Lung (tissue), 12 donors: ENCODE results near the gene IFNL2. TPM values are rescaled to one million over a fixed set of nuclear protein-coding genes. Genes with fewer than 3 reads are reported as not detected.
A peak's percentile ranks its signal among the peaks of the same experiment; 100 is the strongest.

Experiments used
- ATAC-seq: fragments of 200-7000 bp; cut with Tn5 transposase; one replicate; pipeline ENCODE4 v1.9.1; 2020; ENCODE audit warnings: moderate number of reproducible peaks; ENCODE audit not compliant: insufficient read depth, low FRiP score
- DNase-seq, 3 donors: peaks; one replicate each; pipeline ENCODE4 v3.0.0-alpha.2; 2013 to 2017
- H3K27ac ChIP-seq, 2 donors: one replicate each; pipeline ENCODE4 v1.5.1; 2013; ENCODE audit warnings: mild to moderate bottlenecking in 2 of 2, moderate library complexity in 2 of 2, control low read depth in 1 of 2, inconsistent platforms in 1 of 2, low read depth in 1 of 2, low read length in 1 of 2
- H3K27me3 ChIP-seq, 3 donors: one replicate each; pipeline ENCODE4 v1.5.1; 2013; ENCODE audit warnings: low read length in 2 of 3; ENCODE audit not compliant: control insufficient read depth in 3 of 3, insufficient read depth in 3 of 3
- H3K36me3 ChIP-seq, 4 donors: one replicate each; pipeline ENCODE4 v1.5.1; 2013; ENCODE audit warnings: low read length in 4 of 4, mild to moderate bottlenecking in 1 of 4, moderate library complexity in 1 of 4; ENCODE audit not compliant: control insufficient read depth in 4 of 4, insufficient read depth in 4 of 4
- H3K4me1 ChIP-seq, 5 donors: one replicate each; pipeline ENCODE4 v1.5.1; 2013; ENCODE audit warnings: low read length in 5 of 5, mild to moderate bottlenecking in 2 of 5, moderate library complexity in 1 of 5; ENCODE audit not compliant: control insufficient read depth in 5 of 5, insufficient read depth in 5 of 5
- H3K4me3 ChIP-seq: one replicate; pipeline ENCODE4 v1.5.1; 2013; ENCODE audit warnings: mild to moderate bottlenecking, control low read depth, moderate library complexity
- H3K9ac ChIP-seq, 2 donors: one replicate each; pipeline ENCODE4 v1.5.1; 2013; ENCODE audit warnings: low read length in 2 of 2, control low read depth in 1 of 2; ENCODE audit not compliant: insufficient read depth in 1 of 2
- H3K9me3 ChIP-seq, 4 donors: one replicate each; pipeline ENCODE4 v1.5.1; 2013; ENCODE audit warnings: low read length in 3 of 4, mild to moderate bottlenecking in 1 of 4, moderate library complexity in 1 of 4; ENCODE audit not compliant: control insufficient read depth in 4 of 4, insufficient read depth in 3 of 4
- CTCF ChIP-seq: IDR thresholded peaks from 2 replicates; pipeline ENCODE4 v1.5.1; 2012; ENCODE audit warnings: mild to moderate bottlenecking; ENCODE audit errors: control extremely low read depth, extremely low read depth
- WGBS, 2 donors: extraction: QIAGEN DNeasy Blood & Tissue Kit; methylation state at CpG; one replicate each; pipeline ENCODE4 v1.1.7; 2013; 5-methylcytosine and 5-hydroxymethylcytosine counted together
- polyA plus RNA-seq, 2 donors: library from polyadenylated mRNA; stranded (reverse); fragments of 200-250 nt; gene quantifications; one replicate each; pipeline ENCODE4 v1.2.1, GENCODE V29; 2013
- total RNA-seq, 2 donors: library from RNA; depleted of rRNA in 1 of 2; stranded (reverse); fragments of >200 nt in 1 of 2; gene quantifications; one replicate each; pipeline ENCODE4 v1.2.1, GENCODE V29; 2014 to 2021
- donor health status: control.
- donor health status: control.
- donor health status: Bipolar disorder and iron deficiency.
- donor health status: healthy.
- donor health status: DM: yes; HTN: yes; CAD: no.

IFNL2 gene
- total and polyA plus RNA-seq, 4 donors = not detected

GRCh38 chr19:39297931-39298634, 29.9 kb downstream of the IFNL2 start:
- ATAC-seq = peak; percentile 41

GRCh38 chr19:39299404-39299803, 31.2 kb downstream of the IFNL2 start:
- WGBS, 2 donors = 86 to 92% methylated on average over 9 of the region's 9 CpGs
- no peak for TF ChIP-seq CTCF
- DNase-seq = no peak
- Histone ChIP-seq H3K9me3 (peaks cover 0 to 1% (median 0%) of the 10 kb centered on the region in 4 donors), H3K9ac (no peak overlapping the region), H3K4me3 (no peak overlapping the region), H3K27me3 (peaks cover 0 to 5% (median 0%) of the 10 kb centered on the region in 3 donors), H3K27ac (no peak overlapping the region), H3K36me3 (no peaks in the 10 kb centered on the region), H3K4me1 (peaks cover 0 to 4% (median 0%) of the 10 kb centered on the region in 5 donors)
- ATAC-seq = no peak

More at GRCh38 chr19:39297931-39298634, 29.9 kb downstream of the IFNL2 start:
- no peak for TF ChIP-seq CTCF
- Histone ChIP-seq H3K27ac (no peak overlapping the region), H3K4me1 (no peaks in the 10 kb centered on the region), H3K4me3 (no peak overlapping the region), H3K9ac (no peak overlapping the region), H3K9me3 (peaks cover 0 to 1% (median 0%) of the 10 kb centered on the region in 4 donors), H3K27me3 (no peaks in the 10 kb centered on the region), H3K36me3 (no peaks in the 10 kb centered on the region)
- WGBS, 2 donors = 51 to 63% methylated on average over 17 of the region's 17 CpGs
- DNase-seq = no peak

DNA sequence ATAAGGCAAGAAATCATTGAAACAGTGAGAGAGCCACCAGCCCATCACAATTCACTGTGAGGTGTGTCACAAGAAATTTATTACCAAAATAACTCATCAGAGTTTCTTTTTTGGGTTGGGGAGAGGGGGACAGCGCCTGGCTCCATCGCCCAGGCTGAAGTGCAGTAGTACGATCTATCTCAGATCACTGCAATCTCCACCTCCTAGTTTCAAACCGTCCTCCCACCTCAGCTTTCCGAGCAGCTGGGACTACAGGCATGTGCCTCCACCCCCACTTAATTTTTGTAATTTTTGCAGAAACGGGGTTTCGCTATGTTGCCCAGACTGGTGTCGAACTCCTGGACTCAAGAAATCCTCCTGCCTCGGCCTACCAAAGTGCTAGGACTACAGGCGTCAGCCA, 31.6 kb downstream of the IFNL2 start:
- TF ChIP-seq CTCF = no peak

More for the DNA sequence above, 31.6 kb downstream of the IFNL2 start:
- H3K27ac ChIP-seq = no peak overlapping the region
- peaks cover 0 to 1% (median 0%) of the 10 kb centered on the region in 4 donors for H3K9me3 ChIP-seq
- H3K4me3 ChIP-seq = no peak overlapping the region
- peaks cover 0 to 4% (median 0%) of the 10 kb centered on the region in 5 donors for H3K4me1 ChIP-seq
- no peaks in the 10 kb centered on the region for H3K36me3 ChIP-seq
- ATAC-seq (no peak), DNase-seq (no peak)
- 92 to 95% methylated on average over 10 of the region's 10 CpGs for WGBS, 2 donors
- H3K27me3 ChIP-seq = peaks cover 0 to 8% (median 3%) of the 10 kb centered on the region in 3 donors
- no peak overlapping the region for H3K9ac ChIP-seq
